Measurements from ENCODE around the gene JAM3.
"Not testable (repeated sequence)": the region's sequence is repeated elsewhere in the genome, so short reads cannot be mapped to it uniquely, and the experiment has no call there.

Gene JAM3

GRCh38 chr11:134062265-134063123, 6.4 kb upstream of the JAM3 start:
- DNase-seq (ENCODE audit: low spot score) (no peak), FAIRE-seq (no peak)

GRCh38 chr11:134063124-134063495, 5.8 kb upstream of the JAM3 start:
- DNase-seq (ENCODE audit: low spot score): no peak
- no peak for FAIRE-seq

GRCh38 chr11:134063991-134064747, 4.7 kb upstream of the JAM3 start:
- DNase-seq (ENCODE audit: low spot score) (no peak), FAIRE-seq (no peak)

GRCh38 chr11:134065381-134065780, 3.5 kb upstream of the JAM3 start:
- DNase-seq (ENCODE audit: low spot score) (no peak), FAIRE-seq (no peak)

GRCh38 chr11:134066943-134067885, 1.7 kb upstream of the JAM3 start:
- FAIRE-seq: no peak

DNA sequence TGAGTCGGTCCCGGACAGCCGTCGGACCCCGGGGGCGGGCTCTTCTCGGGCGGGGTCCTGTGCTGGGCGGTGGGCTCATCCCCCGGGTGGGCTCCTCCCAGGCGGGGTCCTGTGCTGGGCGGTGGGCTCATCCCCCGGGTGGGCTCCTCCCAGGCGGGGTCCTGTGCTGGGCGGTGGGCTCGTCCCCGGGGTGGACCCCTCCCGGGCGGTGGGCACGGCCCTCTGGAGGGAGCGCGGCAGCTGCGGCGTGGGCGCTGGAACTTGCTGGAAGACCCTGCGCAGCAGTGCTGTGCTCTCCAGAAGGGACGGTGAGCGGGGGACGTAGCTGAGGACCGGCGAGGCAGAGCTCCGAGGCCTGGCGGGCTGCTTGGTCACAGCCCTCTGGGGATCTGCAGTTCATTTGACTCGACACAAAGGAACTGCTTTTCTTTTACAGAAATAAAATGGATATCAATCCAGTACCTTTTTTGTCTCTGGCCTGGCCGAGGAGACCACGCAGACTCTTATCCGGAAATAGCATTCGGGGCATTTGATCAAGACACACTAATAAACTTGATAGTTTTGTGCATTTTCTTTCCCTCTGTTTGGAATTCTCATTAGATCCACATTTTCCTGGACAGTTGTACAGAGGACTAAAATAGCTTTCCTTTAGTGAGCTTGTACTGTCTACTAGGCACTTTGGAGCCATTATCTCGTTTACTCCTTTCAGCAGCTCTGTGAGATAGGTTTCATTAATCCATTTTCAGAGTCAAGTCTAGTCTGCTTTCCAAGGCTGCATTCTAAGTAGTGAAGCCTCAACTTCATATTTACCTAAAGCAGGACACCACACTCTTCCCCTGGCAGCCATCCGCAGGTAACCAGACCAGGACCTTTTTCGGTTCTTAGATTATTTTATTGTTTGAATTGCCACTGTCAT, 812 bp downstream of the JAM3 start:
- DNase-seq (ENCODE audit: low spot score) (no peak), FAIRE-seq (no peak)

More at GRCh38 chr11:134066943-134067885, 1.7 kb upstream of the JAM3 start:
- DNase-seq (ENCODE audit: low spot score): no peak

GRCh38 chr11:134070342-134070845, 1.5 kb downstream of the JAM3 start:
- DNase-seq (ENCODE audit: low spot score) (no peak), FAIRE-seq (no peak)

DNA sequence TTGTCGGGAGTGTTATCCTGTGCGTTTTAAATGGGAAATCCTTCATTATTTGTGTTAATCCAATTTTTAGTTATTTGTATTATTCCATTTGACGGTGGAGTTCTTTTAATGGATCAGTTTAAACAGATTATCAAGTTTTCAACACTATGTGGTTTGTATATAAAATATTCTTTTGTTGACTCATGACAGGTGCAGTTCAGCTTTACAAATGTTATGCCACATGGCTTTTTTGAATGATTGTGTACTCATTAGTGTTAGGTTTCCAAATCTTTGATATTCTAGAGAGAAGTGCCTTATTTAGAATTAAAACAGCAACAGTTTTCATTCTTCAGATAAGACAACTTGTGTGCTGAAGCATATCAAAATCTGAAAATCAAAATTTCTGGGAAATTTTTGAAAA, 2.4 kb downstream of the JAM3 start:
- DNase-seq (ENCODE audit: low spot score) (no peak), FAIRE-seq (no peak)

GRCh38 chr11:134071766-134072402, 3.0 kb downstream of the JAM3 start:
- no peak for DNase-seq (ENCODE audit: low spot score)
- no peak for FAIRE-seq

GRCh38 chr11:134072844-134073243, 4.0 kb downstream of the JAM3 start:
- no peak for FAIRE-seq
- no peak for DNase-seq (ENCODE audit: low spot score)

- no peak for FAIRE-seq
- DNase-seq (ENCODE audit: low spot score): no peak
Observed at GRCh38 chr11:134074346-134074745, 5.5 kb downstream of the JAM3 start.

- DNase-seq (ENCODE audit: low spot score) (no peak), FAIRE-seq (no peak)
Observed at GRCh38 chr11:134074766-134075165, 5.9 kb downstream of the JAM3 start.

DNA sequence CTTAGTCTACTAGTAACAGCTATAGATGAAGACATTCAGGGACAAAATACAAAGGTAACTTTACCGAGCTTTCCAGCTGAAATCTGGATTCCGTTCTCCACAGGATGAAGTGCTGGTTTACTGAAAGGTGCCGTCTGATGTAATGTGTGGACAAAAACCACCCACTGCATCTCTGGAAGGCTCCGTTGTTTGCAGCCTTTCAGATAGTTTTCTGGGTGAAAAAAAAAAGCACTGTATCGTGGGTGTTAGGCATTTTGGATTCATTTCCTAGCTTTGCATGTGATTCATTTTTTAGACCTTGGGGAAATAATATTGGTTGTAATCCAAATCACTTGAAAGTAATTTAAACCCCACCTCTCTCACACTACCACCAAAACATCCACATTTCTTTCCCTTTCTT, 10.4 kb downstream of the JAM3 start:
- FAIRE-seq: no peak
- DNase-seq (ENCODE audit: low spot score): no peak

- not testable (repeated sequence) for FAIRE-seq; DNase-seq (ENCODE audit: low spot score)
Observed at GRCh38 chr11:134081258-134081657, 12.4 kb downstream of the JAM3 start.

DNA sequence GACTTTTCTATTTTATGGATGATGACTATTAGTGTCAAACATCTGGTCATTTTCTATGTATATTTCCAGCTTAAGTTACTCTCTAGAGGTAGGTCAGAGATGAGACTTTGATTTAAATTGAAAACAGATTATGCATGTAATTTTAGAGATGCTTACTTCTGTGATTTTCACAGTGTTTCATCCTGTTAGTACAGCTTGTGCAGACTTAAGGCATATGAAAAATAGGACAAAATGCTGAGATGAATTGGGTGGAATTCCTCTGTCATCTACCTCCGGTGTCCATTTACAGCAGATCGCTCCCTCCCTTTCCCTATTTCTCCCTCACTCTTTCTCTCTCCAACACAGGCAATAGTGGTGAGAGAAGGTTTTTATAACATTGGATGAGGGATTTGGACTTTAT, 14.1 kb downstream of the JAM3 start:
- no peak for FAIRE-seq
- no peak for DNase-seq (ENCODE audit: low spot score)

GRCh38 chr11:134086376-134086775, 17.5 kb downstream of the JAM3 start:
- FAIRE-seq (no peak), DNase-seq (ENCODE audit: low spot score) (no peak)

DNA sequence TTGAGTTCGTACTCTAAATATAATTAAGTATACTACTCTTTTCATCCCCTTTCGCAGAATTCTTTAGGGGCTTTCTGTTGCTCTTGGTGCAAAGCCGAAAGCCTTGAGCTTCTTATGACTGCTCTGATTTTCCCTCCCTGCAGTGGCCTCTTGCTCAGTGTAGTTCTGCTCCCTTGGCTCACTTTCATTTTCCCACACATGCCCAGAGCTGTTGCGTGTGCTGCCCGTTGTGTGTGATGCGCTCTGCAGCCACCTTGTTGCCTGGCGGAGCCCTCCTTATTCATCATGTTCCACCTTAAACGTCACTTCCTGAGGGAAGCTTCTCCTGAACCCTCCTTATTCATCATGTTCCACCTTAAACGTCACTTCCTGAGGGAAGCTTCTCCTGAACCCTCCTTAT, 23.1 kb downstream of the JAM3 start:
- not testable (repeated sequence) for DNase-seq (ENCODE audit: low spot score); FAIRE-seq

- FAIRE-seq (no peak), DNase-seq (ENCODE audit: low spot score) (no peak)
Observed at GRCh38 chr11:134097166-134097565, 28.3 kb downstream of the JAM3 start.

GRCh38 chr11:134098566-134099184, 29.8 kb downstream of the JAM3 start:
- no peak for FAIRE-seq
- DNase-seq (ENCODE audit: low spot score): no peak

Data from RCC 7860 (cell line).